Neural progenitor cell (in vitro differentiated cells): ENCODE data around the gene NXNL1.

Experiments used
- CTCF ChIP-seq: fragments of 200-600 bp; sonication (generic); IDR thresholded peaks from 2 replicates; pipeline ENCODE4 v1.5.1; 2017; ENCODE audit warnings: antibody characterized with exemption, mild to moderate bottlenecking
- EZH2 ChIP-seq: fragments of 200-600 bp; sonication (generic); IDR thresholded peaks from 2 replicates; pipeline ENCODE4 v1.6.1; 2017; ENCODE audit warnings: antibody characterized with exemption, mild to moderate bottlenecking, moderate library complexity

GRCh38 chr19:17441241-17442021, 19.3 kb downstream of the NXNL1 start:
- TF ChIP-seq CTCF (peak; percentile 63), EZH2 (no peak)
